Neural cell (in vitro differentiated cells): ENCODE data around the gene MSI2. TPM values are rescaled to one million over a fixed set of nuclear protein-coding genes. Genes with fewer than 3 reads are reported as not detected.

Source experiments
- H2AFZ ChIP-seq: fragments of 200-600, 300-800 bp; sonication (generic), shearing (Covaris generic); 2 replicates; pipeline ENCODE4 v1.6.0; 2014; ENCODE audit warnings: low read depth, mild to moderate bottlenecking, antibody characterized with exemption, low read length, moderate library complexity
- H3F3A ChIP-seq: fragments of 200-600 bp; shearing (Covaris generic); 2 replicates; pipeline ENCODE4 v1.6.1; 2016; ENCODE audit warnings: mild to moderate bottlenecking, moderate library complexity, mixed read lengths, antibody characterized with exemption, low read length; ENCODE audit not compliant: insufficient read depth, poor library complexity, severe bottlenecking
- H3K27ac ChIP-seq: fragments of 200-600, 300-800 bp; sonication (generic), shearing (Covaris generic); 2 replicates; pipeline ENCODE4 v1.5.1; 2014; ENCODE audit warnings: mild to moderate bottlenecking, low read length, moderate library complexity
- H3K27me3 ChIP-seq: fragments of 300-800, 200-600 bp; sonication (generic), shearing (Covaris generic); 2 replicates; pipeline ENCODE4 v1.6.0; 2014; ENCODE audit warnings: mild to moderate bottlenecking, low read depth, low read length, moderate library complexity; ENCODE audit not compliant: insufficient read depth
- H3K36me3 ChIP-seq: fragments of 300-800, 200-600 bp; sonication (generic), shearing (Covaris generic); 2 replicates; pipeline ENCODE4 v1.5.1; 2014; ENCODE audit warnings: mild to moderate bottlenecking, antibody characterized with exemption, low read length, moderate library complexity; ENCODE audit not compliant: insufficient read depth
- H3K4me2 ChIP-seq: fragments of 300-800, 200-600 bp; sonication (generic), shearing (Covaris generic); 2 replicates; pipeline ENCODE4 v1.6.0; 2014; ENCODE audit warnings: mild to moderate bottlenecking, low read length
- H3K4me3 ChIP-seq: fragments of 300-800, 200-600 bp; sonication (generic), shearing (Covaris generic); 2 replicates; pipeline ENCODE4 v1.5.1; 2014; ENCODE audit warnings: mild to moderate bottlenecking, low read length, moderate library complexity
- H3K79me2 ChIP-seq: fragments of 200-600 bp; shearing (Covaris generic); replicated peaks from 2 replicates; pipeline ENCODE4 v1.6.0; 2014; ENCODE audit warnings: mild to moderate bottlenecking, low read length, moderate library complexity; ENCODE audit not compliant: insufficient read depth
- H3K9ac ChIP-seq: fragments of 300-800, 200-600 bp; sonication (generic), shearing (Covaris generic); 2 replicates; pipeline ENCODE4 v1.6.1; 2016; ENCODE audit warnings: mild to moderate bottlenecking, low read length, mixed read lengths
- H3K9me2 ChIP-seq: fragments of 200-600 bp; shearing (Covaris generic); 2 replicates; pipeline ENCODE4 v1.6.1; 2016; ENCODE audit warnings: mild to moderate bottlenecking, low read length, mixed read lengths; ENCODE audit not compliant: insufficient read depth
- H3K9me3 ChIP-seq: fragments of 200-600, 300-800 bp; sonication (generic), shearing (Covaris generic); 2 replicates; pipeline ENCODE4 v1.6.1; 2016; ENCODE audit warnings: mild to moderate bottlenecking, mixed run types, low read length, moderate library complexity, mixed read lengths
- H4K20me1 ChIP-seq: fragments of 200-600 bp; shearing (Covaris generic); 2 replicates; pipeline ENCODE4 v1.6.1; 2016; ENCODE audit warnings: mild to moderate bottlenecking, mixed run types; ENCODE audit not compliant: insufficient read depth
- CTCF ChIP-seq: fragments of 450-650 bp; IDR thresholded peaks from 2 replicates; pipeline ENCODE4 v1.5.1; 2014; ENCODE audit warnings: antibody characterized with exemption, mild to moderate bottlenecking, moderate library complexity; ENCODE audit not compliant: poor library complexity, severe bottlenecking
- EP300 ChIP-seq: fragments of 450-650 bp; conservative IDR thresholded peaks from 2 replicates; pipeline ENCODE4 v1.6.1; 2014; ENCODE audit warnings: antibody characterized with exemption, mild to moderate bottlenecking, moderate library complexity; ENCODE audit not compliant: poor library complexity, severe bottlenecking
- EZH2 ChIP-seq: fragments of 200-600, 300-800 bp; shearing (Covaris generic), sonication (generic); IDR thresholded peaks from 2 replicates; pipeline ENCODE4 v1.6.1; 2014; ENCODE audit warnings: antibody characterized with exemption, low read length, borderline replicate concordance, mild to moderate bottlenecking; ENCODE audit not compliant: insufficient read depth, poor library complexity, severe bottlenecking
- MXI1 ChIP-seq: fragments of 450-650 bp; conservative IDR thresholded peaks from 2 replicates; pipeline ENCODE4 v1.6.1; 2014; ENCODE audit warnings: antibody characterized with exemption, mild to moderate bottlenecking; ENCODE audit not compliant: poor library complexity, severe bottlenecking
- POLR2AphosphoS5 ChIP-seq: IDR thresholded peaks from 2 replicates; pipeline ENCODE4 v1.6.1; 2012
- RAD21 ChIP-seq: fragments of 450-650 bp; conservative IDR thresholded peaks from 2 replicates; pipeline ENCODE4 v1.6.1; 2014; ENCODE audit warnings: antibody characterized with exemption, mild to moderate bottlenecking, moderate library complexity
- REST ChIP-seq: IDR thresholded peaks from 2 replicates; pipeline ENCODE4 v1.6.1; 2012; ENCODE audit warnings: borderline replicate concordance
- SMC3 ChIP-seq: fragments of 450-650 bp; conservative IDR thresholded peaks from 2 replicates; pipeline ENCODE4 v1.6.1; 2014; ENCODE audit warnings: antibody characterized with exemption, mild to moderate bottlenecking, moderate library complexity; ENCODE audit not compliant: poor library complexity
- TAF1 ChIP-seq: IDR thresholded peaks from 2 replicates; pipeline ENCODE4 v1.6.1; 2012; ENCODE audit warnings: low read depth
- polyA plus RNA-seq: library from polyadenylated mRNA; depleted of rRNA; stranded (reverse); fragments of >200 nt; gene quantifications from 2 replicates; pipeline ENCODE4 v1.2.3, GENCODE V29; 2014

MSI2 gene
- polyA plus RNA-seq, 1 donor from 2014 or later, result 61.4 TPM

- Histone ChIP-seq H3K27ac (no peak overlapping the region), H3K9me3 (peaks cover 4% of the 10 kb centered on the region), H3F3A (no peaks in the 10 kb centered on the region), H3K27me3 (no peaks in the 10 kb centered on the region), H3K9ac (no peak overlapping the region), H3K4me3 (no peak overlapping the region), H2AFZ (no peak overlapping the region), H3K36me3 (no peaks in the 10 kb centered on the region), H3K79me2 (no peaks in the 10 kb centered on the region), H4K20me1 (no peaks in the 10 kb centered on the region), H3K9me2 (no peaks in the 10 kb centered on the region), H3K4me2 (no peak overlapping the region)
- TF ChIP-seq SMC3 (no peak), POLR2AphosphoS5 (no peak), TAF1 (no peak), MXI1 (no peak), EP300 (no peak), RAD21 (no peak)
These were observed 10.1 kb upstream of the MSI2 start for GRCh38 chr17:57246257-57246656.

GRCh38 chr17:57247261-57247660 lies 9.1 kb upstream of the MSI2 start:
- H3K4me2 ChIP-seq, result no peak overlapping the region
- H3K9me2 ChIP-seq, result no peaks in the 10 kb centered on the region
- no peak overlapping the region for H3K27ac ChIP-seq
- no peaks in the 10 kb centered on the region for H3K27me3 ChIP-seq
- no peak for TF ChIP-seq SMC3
- no peak overlapping the region for H2AFZ ChIP-seq
- no peaks in the 10 kb centered on the region for H3K79me2 ChIP-seq
- no peaks in the 10 kb centered on the region for H3K36me3 ChIP-seq
- H3K9me3 ChIP-seq, result peaks cover 4% of the 10 kb centered on the region
- H3F3A ChIP-seq, result no peaks in the 10 kb centered on the region
- no peak overlapping the region for H3K9ac ChIP-seq
- no peak overlapping the region for H3K4me3 ChIP-seq
- H4K20me1 ChIP-seq, result no peaks in the 10 kb centered on the region

- no peak for TF ChIP-seq EP300
- no peak for TF ChIP-seq SMC3
- TF ChIP-seq TAF1, result no peak
- no peak for TF ChIP-seq CTCF
- TF ChIP-seq RAD21, result no peak
- no peak for TF ChIP-seq MXI1
- no peak for TF ChIP-seq EZH2
- no peak for TF ChIP-seq POLR2AphosphoS5
- TF ChIP-seq REST, result no peak
- H3K4me2 ChIP-seq, result no peak overlapping the region
- no peak overlapping the region for H2AFZ ChIP-seq
- H3K27ac ChIP-seq, result no peak overlapping the region
- H4K20me1 ChIP-seq, result no peaks in the 10 kb centered on the region
- H3F3A ChIP-seq, result no peaks in the 10 kb centered on the region
- peaks cover 4% of the 10 kb centered on the region for H3K9me3 ChIP-seq
- no peak overlapping the region for H3K9ac ChIP-seq
- no peak overlapping the region for H3K4me3 ChIP-seq
- no peaks in the 10 kb centered on the region for H3K79me2 ChIP-seq
- H3K36me3 ChIP-seq, result no peaks in the 10 kb centered on the region
- H3K27me3 ChIP-seq, result no peaks in the 10 kb centered on the region
- H3K9me2 ChIP-seq, result no peaks in the 10 kb centered on the region
These were observed 8.4 kb upstream of the MSI2 start for GRCh38 chr17:57247913-57248312.
